GM13976 (cell line): ENCODE data around the gene PALB2.

Experiments
- DNase-seq: peaks from one replicate; pipeline ENCODE4 v3.0.0; 2012; ENCODE audit warnings: low spot score
- in situ Hi-C: fragments of 300-500 bp; cut with MboI; formaldehyde crosslinking; loops from one replicate; pipeline ENCODE4 v1.12.0; 2022; ENCODE audit warnings: low sequenced_read_pairs, mixed read lengths, inconsistent platforms; ENCODE audit not compliant: unreplicated experiment
- TF ChIP-seq, protein P1 (sequence below): IDR thresholded peaks from 2 replicates; pipeline ENCODE4 v1.5.1; 2012; ENCODE audit warnings: borderline replicate concordance, mild to moderate bottlenecking; ENCODE audit not compliant: insufficient read depth; ENCODE audit errors: extremely low read depth, missing control alignments, control extremely low read depth

Gene PALB2

DNA sequence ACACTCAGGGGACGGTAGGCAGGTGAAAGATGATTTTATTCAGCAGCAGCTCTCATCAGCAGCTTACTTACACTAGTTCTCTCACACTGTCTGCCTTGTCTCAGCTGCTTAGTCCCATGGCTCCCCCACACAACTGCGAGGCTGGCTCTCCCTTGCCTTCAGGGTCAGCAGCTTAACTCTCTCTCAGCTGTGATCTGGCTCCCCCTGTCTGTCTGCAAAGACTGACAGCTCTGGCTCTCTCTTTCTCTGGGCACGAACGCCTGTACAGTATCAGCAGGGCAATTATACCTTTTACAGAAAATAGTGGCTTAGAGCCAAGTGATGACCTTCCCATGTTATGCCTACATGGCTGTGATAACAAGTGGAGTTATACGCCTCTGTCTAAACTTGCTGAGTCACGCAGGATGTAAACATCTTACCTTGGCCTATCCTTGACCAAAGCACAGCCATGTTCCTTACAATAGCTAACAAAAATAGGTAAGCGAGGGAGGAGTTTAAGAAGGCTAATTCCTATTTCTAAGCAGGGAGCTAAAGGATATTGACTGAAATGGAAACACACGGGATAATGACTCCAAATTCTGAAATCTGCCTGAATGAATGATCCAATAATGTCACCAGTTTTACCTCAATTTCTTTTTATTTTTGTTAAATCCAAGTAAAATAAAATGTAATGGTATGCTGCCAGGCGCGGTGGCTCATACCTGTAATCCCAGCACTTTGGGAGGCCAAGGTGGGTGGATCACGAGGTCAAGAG, 43.9 kb downstream of the PALB2 start:
- in situ Hi-C loops: no loop called here
- DNase-seq: peak; percentile 49

DNA sequence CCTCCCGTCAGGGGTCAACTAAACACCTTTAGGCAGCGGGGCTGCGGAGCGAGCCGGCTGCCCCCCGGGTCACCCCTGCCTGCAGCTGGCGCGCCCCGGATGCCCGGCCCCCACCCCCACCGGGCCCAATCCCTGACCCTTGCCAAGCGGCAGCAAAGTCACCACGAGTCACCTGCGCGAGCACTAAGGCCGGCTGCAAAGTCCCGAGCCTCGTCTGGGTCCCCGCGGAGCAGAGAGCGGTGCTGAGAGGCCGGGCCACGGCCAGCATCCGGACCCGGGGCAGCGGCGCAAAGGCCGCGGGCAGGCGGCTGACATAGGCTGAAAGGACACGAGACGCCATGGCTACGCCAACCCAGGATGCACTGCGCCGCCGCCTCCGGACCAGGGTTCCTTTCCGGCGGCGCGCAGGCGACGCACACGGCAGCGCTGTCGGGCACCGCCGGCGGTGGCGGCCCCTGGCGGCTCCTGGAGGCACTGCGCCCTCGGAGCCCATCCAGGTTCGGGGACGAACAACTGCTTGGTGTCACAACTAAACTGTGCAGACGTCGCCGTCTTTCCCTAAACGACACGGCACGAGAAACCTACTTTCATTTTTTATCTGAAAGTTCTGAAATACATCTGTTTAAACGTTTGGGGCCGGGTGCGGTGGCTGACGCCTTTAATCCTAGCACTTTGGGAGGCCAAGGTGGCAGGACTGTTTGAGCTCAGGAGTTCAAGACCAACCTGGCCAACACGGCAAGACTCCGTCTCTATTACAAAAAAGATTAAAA, 45.0 kb downstream of the PALB2 start, which contains the start of gene NDUFAB1:
Gene NDUFAB1, minus strand, starts transcription at position 366 of the 770 bp plus-strand sequence. Its CDS starts 26 bp downstream, at position 340.
- DNase-seq: peak; percentile 95
- in situ Hi-C loops: no loop called here
- TF ChIP-seq, protein P1, sequence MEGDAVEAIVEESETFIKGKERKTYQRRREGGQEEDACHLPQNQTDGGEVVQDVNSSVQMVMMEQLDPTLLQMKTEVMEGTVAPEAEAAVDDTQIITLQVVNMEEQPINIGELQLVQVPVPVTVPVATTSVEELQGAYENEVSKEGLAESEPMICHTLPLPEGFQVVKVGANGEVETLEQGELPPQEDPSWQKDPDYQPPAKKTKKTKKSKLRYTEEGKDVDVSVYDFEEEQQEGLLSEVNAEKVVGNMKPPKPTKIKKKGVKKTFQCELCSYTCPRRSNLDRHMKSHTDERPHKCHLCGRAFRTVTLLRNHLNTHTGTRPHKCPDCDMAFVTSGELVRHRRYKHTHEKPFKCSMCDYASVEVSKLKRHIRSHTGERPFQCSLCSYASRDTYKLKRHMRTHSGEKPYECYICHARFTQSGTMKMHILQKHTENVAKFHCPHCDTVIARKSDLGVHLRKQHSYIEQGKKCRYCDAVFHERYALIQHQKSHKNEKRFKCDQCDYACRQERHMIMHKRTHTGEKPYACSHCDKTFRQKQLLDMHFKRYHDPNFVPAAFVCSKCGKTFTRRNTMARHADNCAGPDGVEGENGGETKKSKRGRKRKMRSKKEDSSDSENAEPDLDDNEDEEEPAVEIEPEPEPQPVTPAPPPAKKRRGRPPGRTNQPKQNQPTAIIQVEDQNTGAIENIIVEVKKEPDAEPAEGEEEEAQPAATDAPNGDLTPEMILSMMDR: peak; percentile 100

More for the DNA sequence above, 43.9 kb downstream of the PALB2 start:
- TF ChIP-seq, protein P1: peak; percentile 45

DNA sequence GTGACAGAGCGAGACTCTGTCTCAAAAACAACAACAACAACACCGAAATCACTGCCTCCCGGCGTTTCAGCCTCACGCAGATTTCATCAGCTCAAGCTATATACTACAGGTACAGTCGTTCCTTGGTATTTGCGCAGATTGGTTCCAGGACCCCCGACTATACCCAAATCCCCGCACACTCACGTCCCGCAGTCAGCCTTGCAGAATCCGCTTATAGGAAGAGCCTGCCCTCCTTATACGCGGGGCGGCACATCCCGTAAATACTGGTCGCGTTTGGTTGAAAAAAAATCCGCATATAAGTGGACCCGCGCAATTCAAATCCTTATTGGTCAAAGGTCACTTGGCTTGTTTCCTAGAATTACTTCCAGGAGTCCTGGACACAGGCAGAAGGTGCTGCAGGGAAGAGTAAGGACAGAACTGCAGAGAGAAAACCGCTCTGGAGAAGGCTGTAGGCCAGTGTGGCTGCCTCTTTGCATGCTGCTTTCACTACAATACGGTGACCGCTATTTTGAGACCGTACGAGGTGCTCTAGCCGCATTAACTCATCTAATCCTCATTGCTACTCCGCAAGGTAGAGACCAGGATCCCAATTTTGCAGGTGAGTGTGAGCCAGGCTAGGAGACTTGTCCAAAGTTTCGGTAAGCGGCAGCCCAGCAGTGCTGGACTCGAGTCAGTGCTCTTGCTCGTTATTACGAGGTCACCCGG, 45.7 kb downstream of the PALB2 start:
- TF ChIP-seq, protein P1: no peak
- no peak for DNase-seq
- in situ Hi-C loops: no loop called here

DNA sequence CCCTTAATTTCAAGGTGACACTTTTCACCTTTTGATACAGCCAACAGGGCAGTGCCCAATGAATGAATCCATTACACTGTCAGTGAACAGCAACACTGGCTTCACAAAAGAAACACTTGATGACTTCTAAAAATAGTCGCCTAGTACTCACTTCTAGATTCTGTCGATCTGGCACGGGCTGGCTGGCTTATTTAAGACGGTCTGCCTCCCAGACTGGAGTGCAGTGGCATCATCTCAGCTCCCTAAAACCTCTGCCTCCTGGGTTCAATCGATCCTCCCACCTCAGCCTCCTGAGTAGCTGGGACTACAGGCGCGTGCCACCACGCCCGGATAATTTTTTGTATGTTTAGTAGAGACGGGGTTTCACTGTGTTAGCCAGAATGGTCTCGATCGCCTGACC, 46.9 kb downstream of the PALB2 start:
- TF ChIP-seq, protein P1: no peak
- in situ Hi-C loops: no loop called here
- no peak for DNase-seq

DNA sequence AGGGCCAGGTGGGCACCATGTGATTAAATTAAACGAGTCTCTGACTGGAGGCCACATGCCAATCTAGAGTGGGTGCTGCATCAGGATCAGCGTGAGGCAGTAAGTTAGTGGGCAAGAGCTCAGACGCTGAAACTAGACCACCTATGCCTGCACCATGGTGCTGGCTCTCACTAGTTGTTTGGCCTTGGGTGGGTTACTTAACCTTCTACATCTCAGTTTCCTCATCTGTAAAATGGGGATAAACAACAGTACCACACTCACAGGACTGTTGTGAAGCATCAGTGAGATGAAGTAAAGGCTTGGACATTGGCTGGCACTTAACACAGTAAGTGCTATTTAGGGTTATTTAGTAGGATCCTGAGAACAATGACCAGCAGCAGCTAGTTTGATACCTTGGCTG, 50.9 kb downstream of the PALB2 start:
- no peak for DNase-seq
- in situ Hi-C loops: no loop called here
- TF ChIP-seq, protein P1: no peak

DNA sequence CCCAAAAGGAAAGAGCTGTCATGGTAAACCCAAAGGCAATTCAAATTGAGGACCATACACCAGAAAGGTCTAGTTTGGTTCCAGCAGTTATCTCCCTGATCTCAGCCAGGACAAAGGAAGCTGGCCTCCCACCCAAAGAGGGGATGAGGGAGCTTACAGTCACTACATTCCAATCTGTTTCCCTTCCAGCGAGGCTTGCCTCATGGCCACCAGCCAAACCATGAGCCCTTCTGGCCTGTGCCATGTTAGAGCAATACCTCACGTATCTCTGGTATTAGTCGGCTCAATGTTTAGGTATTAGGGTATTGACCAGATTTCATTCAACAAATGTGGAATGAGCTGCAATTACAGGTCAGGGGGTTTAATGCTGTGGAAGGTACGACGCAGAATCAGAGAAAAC, 53.4 kb downstream of the PALB2 start:
- no peak for DNase-seq
- TF ChIP-seq, protein P1: no peak

More for the DNA sequence above, 53.4 kb downstream of the PALB2 start:
- in situ Hi-C loops: no loop called here
